ENCODE data around the gene PCBD1. TPM values are rescaled to one million over a fixed set of nuclear protein-coding genes. Genes with fewer than 3 reads are reported as not detected.
"Not testable (repeated sequence)": the region's sequence is repeated elsewhere in the genome, so short reads cannot be mapped to it uniquely, and the experiment has no call there.

The PCBD1 gene
- total RNA-seq, 1 donor from 2014 or later: 36.8 TPM

GRCh38 chr10:70921285-70921684, 32.9 kb upstream of the PCBD1 start:
- no peaks in the 10 kb centered on the region for H3K36me3 ChIP-seq
- TF ChIP-seq CTCF (IDR thresholded peaks at IDR 0.05) (no peak), POLR2A (IDR thresholded peaks at IDR 0.05) (no peak), POLR2AphosphoS5 (IDR thresholded peaks at IDR 0.05; ENCODE audit: insufficient read depth in 1 of 2, low read depth in 1 of 2) (no peak)
- no peaks in the 10 kb centered on the region for H3K27me3 ChIP-seq
- no peak overlapping the region for H3K27ac ChIP-seq
- DNase-seq (ENCODE audit: extremely low spot score in 2 of 2): no peak
- intact Hi-C loops (cut with DNase I): loop anchor here (10.0 kb wide), 1 partner anchor 284 kb away; no protein-coding TSS in a partner anchor
- H3K4me3 ChIP-seq: no peak overlapping the region
- no peaks in the 10 kb centered on the region for H3K9me3 ChIP-seq
- no peaks in the 10 kb centered on the region for H3K4me1 ChIP-seq

- Histone ChIP-seq H3K27ac (no peak overlapping the region), H3K27me3 (no peaks in the 10 kb centered on the region), H3K9me3 (no peaks in the 10 kb centered on the region), H3K4me1 (no peaks in the 10 kb centered on the region), H3K36me3 (no peaks in the 10 kb centered on the region), H3K4me3 (no peak overlapping the region)
- intact Hi-C loops (cut with DNase I): loop anchor here (10.0 kb wide), 1 partner anchor 284 kb away; no protein-coding TSS in a partner anchor
- TF ChIP-seq POLR2A (IDR thresholded peaks at IDR 0.05): no peak
- no peak for TF ChIP-seq CTCF (IDR thresholded peaks at IDR 0.05)
- TF ChIP-seq POLR2AphosphoS5 (IDR thresholded peaks at IDR 0.05; ENCODE audit: insufficient read depth in 1 of 2, low read depth in 1 of 2): no peak
- DNase-seq (ENCODE audit: extremely low spot score in 2 of 2): no peak
These were observed 32.2 kb upstream of the PCBD1 start for GRCh38 chr10:70920519-70920918.

- not testable (repeated sequence) for H3K4me3 ChIP-seq; H3K36me3 ChIP-seq; H3K27ac ChIP-seq; DNase-seq (ENCODE audit: extremely low spot score in 2 of 2); H3K9me3 ChIP-seq; H3K4me1 ChIP-seq; H3K27me3 ChIP-seq
- intact Hi-C loops (cut with DNase I): loop anchor here (10.0 kb wide), 1 partner anchor 285 kb away; no protein-coding TSS in a partner anchor
These were observed 31.5 kb upstream of the PCBD1 start for GRCh38 chr10:70919906-70920305.

GRCh38 chr10:70918851-70919530, 30.6 kb upstream of the PCBD1 start:
- H3K36me3 ChIP-seq: no peaks in the 10 kb centered on the region
- no peak for DNase-seq (ENCODE audit: extremely low spot score in 2 of 2)
- H3K9me3 ChIP-seq: no peaks in the 10 kb centered on the region
- no peak overlapping the region for H3K27ac ChIP-seq
- no peak for TF ChIP-seq CTCF (IDR thresholded peaks at IDR 0.05)
- no peak for TF ChIP-seq POLR2AphosphoS5 (IDR thresholded peaks at IDR 0.05; ENCODE audit: insufficient read depth in 1 of 2, low read depth in 1 of 2)
- TF ChIP-seq POLR2A (IDR thresholded peaks at IDR 0.05): no peak
- H3K27me3 ChIP-seq: no peaks in the 10 kb centered on the region
- no peaks in the 10 kb centered on the region for H3K4me1 ChIP-seq
- no peak overlapping the region for H3K4me3 ChIP-seq
- intact Hi-C loops (cut with DNase I): no loop called here

- Histone ChIP-seq H3K36me3 (no peaks in the 10 kb centered on the region), H3K27ac (no peak overlapping the region), H3K4me1 (no peaks in the 10 kb centered on the region), H3K27me3 (no peaks in the 10 kb centered on the region), H3K9me3 (no peaks in the 10 kb centered on the region), H3K4me3 (no peak overlapping the region)
- TF ChIP-seq POLR2AphosphoS5 (IDR thresholded peaks at IDR 0.05; ENCODE audit: insufficient read depth in 1 of 2, low read depth in 1 of 2): no peak
- no peak for TF ChIP-seq POLR2A (IDR thresholded peaks at IDR 0.05)
- TF ChIP-seq CTCF (IDR thresholded peaks at IDR 0.05): no peak
- intact Hi-C loops (cut with DNase I): no loop called here
- no peak for DNase-seq (ENCODE audit: extremely low spot score in 2 of 2)
These were observed 29.3 kb upstream of the PCBD1 start for GRCh38 chr10:70917635-70918034.

Measured in vagina (tissue), 2 donors.